Measurements from ENCODE around the gene PYCR2.

DNA sequence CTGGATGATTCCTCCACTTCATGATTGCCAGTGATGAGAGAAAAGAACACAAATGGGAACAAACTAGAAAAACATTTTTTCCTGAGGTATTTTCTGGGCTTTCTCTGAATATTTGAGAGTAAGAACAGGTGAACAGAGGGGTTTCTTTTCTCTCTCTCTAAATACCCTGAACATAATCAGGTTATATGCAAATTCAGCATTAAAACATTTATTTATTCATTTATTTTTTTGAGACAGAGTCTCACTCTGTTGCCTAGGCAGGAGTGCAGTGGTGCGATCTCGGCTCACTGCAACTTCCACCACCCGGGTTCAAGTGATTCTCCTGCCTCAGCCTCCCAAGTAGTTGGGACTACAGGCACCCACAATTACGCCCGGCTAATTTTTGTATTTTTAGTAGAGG is 22.8 kb upstream of the PYCR2 start:
- TF ChIP-seq POLR2A (IDR thresholded peaks at IDR 0.05) (no peak), CTCF (IDR thresholded peaks at IDR 0.05) (no peak)

All from Peyer's patch (tissue), 4 donors.